ENCODE data around the gene PRPF18. TPM values are rescaled to one million over a fixed set of nuclear protein-coding genes. Genes with fewer than 3 reads are reported as not detected.

PRPF18 gene
- total RNA-seq, 1 donor from 2014 or later, result 25.8 TPM

DNA sequence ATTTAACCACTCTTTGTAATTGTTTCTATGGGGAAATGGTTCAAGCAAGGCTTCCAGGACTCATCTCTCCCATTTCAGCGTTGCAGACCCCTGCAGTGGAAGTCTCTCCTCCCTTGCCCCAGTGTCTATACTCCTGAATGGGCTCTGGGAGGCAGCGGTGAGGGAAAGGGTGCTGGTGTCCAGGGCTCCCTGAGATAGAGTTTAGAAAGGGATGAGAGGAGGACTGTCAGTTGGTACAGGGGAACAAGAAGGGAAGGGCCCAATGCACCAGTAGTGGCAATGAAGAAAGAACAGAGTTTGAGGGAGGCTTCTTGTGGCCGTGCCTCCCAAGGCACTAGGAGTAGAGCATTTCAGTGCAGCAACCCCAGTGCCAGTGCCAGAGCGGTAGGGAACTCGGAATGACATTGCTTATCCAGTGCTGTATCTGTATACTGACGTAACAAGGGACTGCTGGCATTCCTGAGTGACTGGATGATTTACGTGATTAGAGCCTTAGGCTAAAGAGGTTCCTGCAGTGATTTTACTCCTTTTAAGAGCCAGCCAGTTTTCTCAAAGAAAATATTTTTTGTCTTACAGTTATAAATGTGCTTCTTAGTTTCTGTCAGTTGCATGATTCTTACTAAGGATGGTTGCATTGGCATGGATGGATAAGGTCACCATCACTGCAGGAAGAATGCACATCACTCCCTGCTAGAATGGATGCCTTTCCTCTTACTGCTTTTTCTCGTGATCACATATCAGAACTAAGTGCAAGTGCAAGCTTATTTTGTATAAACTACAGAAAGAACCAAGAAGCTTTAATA is 28.0 kb downstream of the PRPF18 start:
- H3K27ac ChIP-seq, result no peak overlapping the region

GRCh38 chr10:13615650-13616300 is 29.0 kb downstream of the PRPF18 start:
- H3K36me3 ChIP-seq, result peaks cover 0 to 29% of the 10 kb centered on the region in 2 donors
- H3K27me3 ChIP-seq, result no peaks in the 10 kb centered on the region
- no peak overlapping the region for H3K27ac ChIP-seq
- no peak overlapping the region for H3K4me3 ChIP-seq
- TF ChIP-seq POLR2A (IDR thresholded peaks at IDR 0.05), result no peak
- TF ChIP-seq POLR2AphosphoS5 (IDR thresholded peaks at IDR 0.05; ENCODE audit: insufficient read depth in 1 of 2, low read depth in 1 of 2), result no peak
- TF ChIP-seq, protein P1, sequence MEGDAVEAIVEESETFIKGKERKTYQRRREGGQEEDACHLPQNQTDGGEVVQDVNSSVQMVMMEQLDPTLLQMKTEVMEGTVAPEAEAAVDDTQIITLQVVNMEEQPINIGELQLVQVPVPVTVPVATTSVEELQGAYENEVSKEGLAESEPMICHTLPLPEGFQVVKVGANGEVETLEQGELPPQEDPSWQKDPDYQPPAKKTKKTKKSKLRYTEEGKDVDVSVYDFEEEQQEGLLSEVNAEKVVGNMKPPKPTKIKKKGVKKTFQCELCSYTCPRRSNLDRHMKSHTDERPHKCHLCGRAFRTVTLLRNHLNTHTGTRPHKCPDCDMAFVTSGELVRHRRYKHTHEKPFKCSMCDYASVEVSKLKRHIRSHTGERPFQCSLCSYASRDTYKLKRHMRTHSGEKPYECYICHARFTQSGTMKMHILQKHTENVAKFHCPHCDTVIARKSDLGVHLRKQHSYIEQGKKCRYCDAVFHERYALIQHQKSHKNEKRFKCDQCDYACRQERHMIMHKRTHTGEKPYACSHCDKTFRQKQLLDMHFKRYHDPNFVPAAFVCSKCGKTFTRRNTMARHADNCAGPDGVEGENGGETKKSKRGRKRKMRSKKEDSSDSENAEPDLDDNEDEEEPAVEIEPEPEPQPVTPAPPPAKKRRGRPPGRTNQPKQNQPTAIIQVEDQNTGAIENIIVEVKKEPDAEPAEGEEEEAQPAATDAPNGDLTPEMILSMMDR (IDR thresholded peaks at IDR 0.05), result no peak
- no peaks in the 10 kb centered on the region for H3K4me1 ChIP-seq
- DNase-seq (ENCODE audit: extremely low spot score in 2 of 2), result no peak
- H3K9me3 ChIP-seq, result no peaks in the 10 kb centered on the region
- intact Hi-C loops (cut with DNase I), result loop anchor here (10.0 kb wide), 1 partner anchor 159 kb away; no protein-coding TSS in a partner anchor

More for the DNA sequence above, 28.0 kb downstream of the PRPF18 start:
- H3K4me3 ChIP-seq, result no peak overlapping the region
- H3K27me3 ChIP-seq, result no peaks in the 10 kb centered on the region
- no peak for DNase-seq (ENCODE audit: extremely low spot score in 2 of 2)
- TF ChIP-seq, protein P1 (IDR thresholded peaks at IDR 0.05), result no peak
- TF ChIP-seq POLR2A (IDR thresholded peaks at IDR 0.05) (no peak), POLR2AphosphoS5 (IDR thresholded peaks at IDR 0.05; ENCODE audit: insufficient read depth in 1 of 2, low read depth in 1 of 2) (no peak)
- intact Hi-C loops (cut with DNase I), result loop anchor here (10.0 kb wide), 1 partner anchor 160 kb away; no protein-coding TSS in a partner anchor
- H3K36me3 ChIP-seq, result peaks cover 0 to 40% of the 10 kb centered on the region in 2 donors
- H3K4me1 ChIP-seq, result no peaks in the 10 kb centered on the region
- no peaks in the 10 kb centered on the region for H3K9me3 ChIP-seq

GRCh38 chr10:13617116-13617515 is 30.4 kb downstream of the PRPF18 start:
- peaks cover 0 to 24% of the 10 kb centered on the region in 2 donors for H3K36me3 ChIP-seq
- no peak overlapping the region for H3K27ac ChIP-seq
- intact Hi-C loops (cut with DNase I), result loop anchor here (10.0 kb wide), 1 partner anchor 158 kb away; no protein-coding TSS in a partner anchor
- H3K4me3 ChIP-seq, result no peak overlapping the region
- H3K9me3 ChIP-seq, result no peaks in the 10 kb centered on the region
- no peak for TF ChIP-seq POLR2AphosphoS5 (IDR thresholded peaks at IDR 0.05; ENCODE audit: insufficient read depth in 1 of 2, low read depth in 1 of 2)
- H3K4me1 ChIP-seq, result no peaks in the 10 kb centered on the region
- DNase-seq (ENCODE audit: extremely low spot score in 2 of 2), result no peak
- no peaks in the 10 kb centered on the region for H3K27me3 ChIP-seq

DNA sequence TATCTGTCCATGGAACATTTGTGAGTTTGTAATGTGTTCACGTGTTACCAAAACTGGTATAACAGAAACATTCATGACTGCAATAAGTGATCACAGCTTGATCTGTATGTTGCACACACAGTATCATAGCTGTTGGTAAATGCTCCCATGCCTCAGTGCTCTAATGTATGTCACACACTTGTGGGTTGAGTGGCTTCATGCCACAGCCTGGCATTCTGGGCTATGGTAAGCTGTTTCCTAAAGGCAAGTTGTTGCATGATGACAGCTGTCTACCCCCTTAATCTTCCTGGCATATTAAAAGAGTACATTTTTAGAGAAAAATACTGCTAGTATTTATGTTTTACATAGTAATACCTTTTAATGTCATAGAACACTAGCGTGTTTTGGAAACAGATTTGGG is 35.2 kb downstream of the PRPF18 start:
- Histone ChIP-seq H3K4me3 (no peak overlapping the region), H3K4me1 (no peaks in the 10 kb centered on the region), H3K36me3 (peaks cover 0 to 3% of the 10 kb centered on the region in 2 donors), H3K9me3 (no peaks in the 10 kb centered on the region), H3K27me3 (no peaks in the 10 kb centered on the region), H3K27ac (no peak overlapping the region)
- DNase-seq (ENCODE audit: extremely low spot score in 2 of 2), result no peak
- intact Hi-C loops (cut with DNase I), result no loop called here
- TF ChIP-seq POLR2A (IDR thresholded peaks at IDR 0.05) (no peak), POLR2AphosphoS5 (IDR thresholded peaks at IDR 0.05; ENCODE audit: insufficient read depth in 1 of 2, low read depth in 1 of 2) (no peak)
- TF ChIP-seq, protein P1 (IDR thresholded peaks at IDR 0.05), result no peak

- Histone ChIP-seq H3K27me3 (no peaks in the 10 kb centered on the region), H3K27ac (no peak overlapping the region), H3K36me3 (no peaks in the 10 kb centered on the region), H3K4me3 (no peak overlapping the region), H3K4me1 (no peaks in the 10 kb centered on the region), H3K9me3 (no peaks in the 10 kb centered on the region)
- DNase-seq (ENCODE audit: extremely low spot score in 2 of 2), result no peak
- TF ChIP-seq POLR2AphosphoS5 (IDR thresholded peaks at IDR 0.05; ENCODE audit: insufficient read depth in 1 of 2, low read depth in 1 of 2), result no peak
- no peak for TF ChIP-seq POLR2A (IDR thresholded peaks at IDR 0.05)
- TF ChIP-seq, protein P1 (IDR thresholded peaks at IDR 0.05), result no peak
- intact Hi-C loops (cut with DNase I), result no loop called here
These were observed 37.9 kb downstream of the PRPF18 start for GRCh38 chr10:13624630-13625029.

Data from vagina (tissue), 2 donors.